Right kidney (tissue), 9 donors: ENCODE measurements around the gene RGPD6.
"Not testable (repeated sequence)": the region's sequence is repeated elsewhere in the genome, so short reads cannot be mapped to it uniquely, and the experiment has no call there.

ENCODE experiments used
- DNase-seq: peaks from one replicate; pipeline ENCODE4 v3.0.0-alpha.2; 2016
- long read RNA-seq, 8 donors: transcript quantifications; one replicate each; lab custom pipeline, GENCODE V29; 2026

The RGPD6 gene
- long read RNA-seq, donor 1 = 0 reads
- long read RNA-seq, donor 2 = 0 reads
- long read RNA-seq, donor 3, full-length matches to known transcripts = 1 of 1 reads
- long read RNA-seq, donor 3, partial matches to known transcripts = 0 of 1 reads
- long read RNA-seq, donor 3, other reads (novel, unspliced or antisense) = 0 of 1 reads
- long read RNA-seq, donor 4, partial matches to known transcripts = 17 of 17 reads
- long read RNA-seq, donor 4, other reads (novel, unspliced or antisense) = 0 of 17 reads
- long read RNA-seq, donor 5 = 0 reads
- long read RNA-seq, donor 6 = 0 reads
- long read RNA-seq, donor 7, full-length matches to known transcripts = 1 of 1 reads
- long read RNA-seq, donor 7, partial matches to known transcripts = 0 of 1 reads
- long read RNA-seq, donor 7, other reads (novel, unspliced or antisense) = 0 of 1 reads
- long read RNA-seq, donor 8, full-length matches to known transcripts = 1 of 1 reads
- long read RNA-seq, donor 8, partial matches to known transcripts = 0 of 1 reads
- long read RNA-seq, donor 8, other reads (novel, unspliced or antisense) = 0 of 1 reads

GRCh38 chr2:110576763-110577416 lies at the start of gene RGPD6:
Gene RGPD6, minus strand, starts transcription at chr2:110577222. Its CDS starts 198 bp downstream, at chr2:110577024.
- not testable (repeated sequence) for DNase-seq

- DNase-seq = not testable (repeated sequence)
Measured at GRCh38 chr2:110619326-110619939, 42.4 kb upstream of the RGPD6 start.

- not testable (repeated sequence) for DNase-seq
Measured at GRCh38 chr2:110613927-110614326, 36.9 kb upstream of the RGPD6 start.

- not testable (repeated sequence) for DNase-seq
Measured at GRCh38 chr2:110610613-110611250, 33.7 kb upstream of the RGPD6 start.

- not testable (repeated sequence) for DNase-seq
Measured at GRCh38 chr2:110609843-110610612, 33.0 kb upstream of the RGPD6 start.

- not testable (repeated sequence) for DNase-seq
Measured at GRCh38 chr2:110608788-110609502, 31.9 kb upstream of the RGPD6 start.

- DNase-seq = not testable (repeated sequence)
Measured at GRCh38 chr2:110605057-110605456, 28.0 kb upstream of the RGPD6 start.

- not testable (repeated sequence) for DNase-seq
Measured at GRCh38 chr2:110603917-110604591, 27.0 kb upstream of the RGPD6 start.

- DNase-seq = not testable (repeated sequence)
Measured at GRCh38 chr2:110602139-110602538, 25.1 kb upstream of the RGPD6 start.

- DNase-seq = not testable (repeated sequence)
Measured at GRCh38 chr2:110591973-110592372, 15.0 kb upstream of the RGPD6 start.

GRCh38 chr2:110589677-110590330 lies 12.8 kb upstream of the RGPD6 start:
- not testable (repeated sequence) for DNase-seq

GRCh38 chr2:110588520-110588919 lies 11.5 kb upstream of the RGPD6 start:
- not testable (repeated sequence) for DNase-seq

GRCh38 chr2:110579216-110579965 lies 2.4 kb upstream of the RGPD6 start:
- DNase-seq = not testable (repeated sequence)

- not testable (repeated sequence) for DNase-seq
Measured at GRCh38 chr2:110578429-110578828, 1.4 kb upstream of the RGPD6 start.

GRCh38 chr2:110499755-110500377 lies 77.2 kb downstream of the RGPD6 start:
- DNase-seq = not testable (repeated sequence)

- not testable (repeated sequence) for DNase-seq
Measured at GRCh38 chr2:110496027-110496426, 81.0 kb downstream of the RGPD6 start.

- not testable (repeated sequence) for DNase-seq
Measured at GRCh38 chr2:110494488-110494887, 82.5 kb downstream of the RGPD6 start.

- DNase-seq = not testable (repeated sequence)
Measured at GRCh38 chr2:110488991-110489390, 88.0 kb downstream of the RGPD6 start.
